NCI-H2196 (cell line): Measurements from ENCODE around the gene MCM5.
"Not testable (repeated sequence)": the region's sequence is repeated elsewhere in the genome, so short reads cannot be mapped to it uniquely, and the experiment has no call there.

ENCODE experiments used
- DNase-seq: peaks from one replicate; lab custom pipeline; 2025; ENCODE audit not compliant: unreplicated experiment; lab: John Stamatoyannopoulos, UW

MCM5 gene

DNA sequence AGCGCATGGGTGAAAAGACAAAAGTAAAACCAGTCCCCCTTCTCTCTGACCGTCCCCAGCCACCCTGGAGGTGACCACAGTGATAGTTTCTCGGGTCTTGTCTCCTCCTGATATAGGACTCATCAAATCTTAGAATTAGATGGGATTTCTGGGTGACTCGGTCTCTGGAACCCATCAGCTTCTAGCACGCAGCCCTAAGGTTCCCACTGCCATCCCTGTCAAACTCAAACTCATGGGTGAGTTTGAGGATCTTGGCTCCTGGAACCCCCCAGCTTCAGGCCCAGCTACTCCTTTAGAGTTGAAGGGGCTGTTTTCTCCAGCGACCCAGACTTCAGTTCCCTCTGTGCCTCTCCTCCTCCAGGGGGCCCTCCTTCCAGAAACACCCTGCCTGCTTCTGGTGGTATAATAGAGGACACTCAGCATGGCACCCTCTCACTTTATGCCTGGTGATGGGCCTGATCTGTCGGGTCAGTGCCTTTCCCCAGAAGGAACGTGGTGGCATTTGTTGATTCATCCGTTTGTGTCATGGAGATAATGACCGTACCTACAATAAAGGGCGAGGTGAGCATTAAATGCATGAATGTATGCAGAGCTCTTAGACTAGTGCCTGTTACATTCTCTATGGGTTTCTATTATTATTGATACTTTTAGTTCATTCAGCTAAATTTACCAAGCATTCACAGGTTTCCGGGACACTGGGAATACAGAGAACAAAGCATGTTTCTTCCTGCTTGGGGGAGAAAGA is 31.7 kb downstream of the MCM5 start:
- DNase-seq: no peak

DNA sequence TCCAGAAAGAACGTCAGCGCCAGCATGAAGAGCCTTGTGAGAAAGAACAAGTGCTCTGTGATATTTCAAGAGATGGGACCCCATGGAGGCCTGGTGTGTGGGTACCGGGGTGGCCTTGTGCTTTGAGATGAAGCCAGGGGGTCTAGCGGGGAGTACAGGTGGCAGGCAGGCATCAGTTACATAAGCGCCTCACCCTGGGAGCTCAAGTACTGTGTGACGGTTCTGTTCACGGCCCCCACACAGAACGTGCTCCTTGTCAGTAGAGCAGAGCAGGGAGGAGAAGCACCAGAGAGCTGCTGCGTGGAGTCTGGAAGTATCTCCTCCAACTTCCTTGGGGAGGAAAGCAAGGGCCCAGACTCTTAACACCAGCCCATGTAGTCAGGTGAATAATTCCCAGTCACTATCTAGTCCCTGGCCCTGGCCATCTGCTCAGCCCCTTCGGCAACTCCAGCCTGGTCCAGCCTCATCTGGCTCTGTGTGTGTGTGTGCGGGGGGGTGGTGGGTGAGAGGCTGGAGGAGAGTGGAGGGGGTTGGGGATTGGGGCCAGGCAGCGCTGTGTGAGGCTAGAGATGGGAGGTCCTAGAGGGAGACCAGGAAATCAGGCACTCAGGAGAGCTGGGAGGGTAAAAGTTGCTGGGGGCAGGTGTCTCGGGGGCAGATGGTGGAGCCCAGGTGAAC is 32.4 kb downstream of the MCM5 start:
- DNase-seq: no peak

DNA sequence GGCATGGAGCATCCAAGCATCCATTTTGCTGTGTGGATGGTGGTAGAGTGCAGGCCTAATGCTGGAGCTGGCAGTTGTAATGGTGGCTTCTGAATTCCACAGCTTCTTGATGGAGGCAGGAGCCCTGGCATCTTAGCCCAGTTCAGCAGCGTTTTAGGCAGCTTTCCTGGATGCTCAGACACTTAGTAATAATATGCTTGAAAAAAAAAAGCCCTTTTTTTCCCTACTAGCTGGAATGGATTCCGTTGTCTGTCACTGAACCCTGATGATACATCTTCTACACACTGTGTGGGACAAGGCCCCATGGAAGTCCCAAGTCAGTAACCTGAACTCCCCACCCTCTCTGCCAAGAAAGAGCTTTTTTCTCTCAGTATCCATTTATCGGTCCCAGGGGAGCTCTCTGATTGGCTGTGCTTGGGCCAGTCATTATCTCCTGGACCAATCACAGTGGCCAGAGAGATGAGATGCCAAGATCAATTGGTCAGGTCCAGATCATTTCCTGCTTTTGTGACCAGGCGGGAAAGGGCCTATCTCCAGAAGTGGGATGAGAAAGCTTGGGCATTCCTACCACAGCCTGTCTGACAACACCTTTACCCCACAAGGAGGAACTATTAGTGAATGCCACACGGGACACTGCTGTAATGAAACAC is 34.2 kb downstream of the MCM5 start:
- no peak for DNase-seq

DNA sequence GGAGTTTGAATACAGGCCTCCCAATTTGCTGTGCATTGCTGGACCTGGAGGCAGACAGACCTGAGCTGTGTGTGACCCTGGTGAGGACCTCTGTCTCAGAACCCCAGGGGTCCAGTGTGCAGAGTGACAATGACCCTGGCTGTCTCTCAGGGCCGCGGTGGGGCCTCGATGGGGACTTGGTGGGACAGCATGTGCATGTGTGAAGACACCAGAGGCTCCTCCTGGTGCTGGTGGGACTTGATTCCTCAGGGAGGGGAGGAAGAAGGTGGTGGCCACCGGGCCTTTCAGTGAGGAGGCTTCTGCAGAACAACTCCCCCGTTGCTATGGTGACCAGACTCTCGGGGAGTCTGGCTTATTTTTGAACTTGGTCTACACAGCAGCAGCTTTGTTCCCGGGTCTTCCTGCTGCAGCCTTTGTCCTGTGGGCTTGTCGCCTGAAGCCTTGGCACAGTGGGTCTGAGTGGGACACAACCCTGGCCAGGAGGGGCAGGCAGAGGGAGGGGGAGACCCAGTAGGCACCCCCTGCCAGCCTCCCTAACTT is 35.3 kb downstream of the MCM5 start:
- no peak for DNase-seq

DNA sequence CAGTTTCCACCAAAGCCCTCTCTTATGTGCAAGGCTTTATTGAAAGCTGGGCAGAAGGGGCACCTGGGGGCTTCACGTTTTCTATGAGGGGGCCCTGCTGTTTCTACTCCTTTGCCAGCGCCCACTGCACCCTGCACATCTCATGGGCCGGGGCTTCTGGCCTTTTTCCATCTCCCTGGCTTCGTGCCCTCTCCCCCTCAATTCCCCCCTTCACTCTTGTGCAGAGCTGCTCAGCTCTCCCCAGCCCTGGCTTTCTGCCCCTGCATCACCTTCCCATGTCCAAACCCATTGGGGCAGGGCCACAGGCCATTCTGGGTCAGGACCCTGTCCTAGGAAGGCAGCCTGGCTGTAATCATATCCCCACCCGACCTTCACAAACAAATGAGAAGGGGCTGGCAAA is 36.5 kb downstream of the MCM5 start:
- DNase-seq: no peak

DNA sequence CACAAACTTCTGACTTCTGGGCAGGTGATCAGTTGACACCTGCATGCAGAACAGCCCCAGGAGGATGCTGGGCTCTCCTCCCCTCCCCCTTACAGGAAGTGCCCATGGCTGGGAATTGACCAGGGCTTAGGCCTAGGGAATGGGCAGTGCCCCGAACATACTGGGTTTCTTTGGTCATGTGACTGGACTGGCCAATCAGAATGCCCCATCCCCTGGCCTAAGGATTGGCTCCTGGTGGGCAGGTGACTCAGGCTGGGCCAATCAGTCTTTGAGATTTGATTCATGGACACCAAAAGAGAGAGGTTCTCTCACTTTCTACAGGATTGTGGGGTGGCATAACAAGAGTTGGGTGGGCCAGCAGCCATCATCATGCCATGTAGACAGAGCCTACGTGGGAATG is 37.1 kb downstream of the MCM5 start:
- peak; percentile 42 for DNase-seq

DNA sequence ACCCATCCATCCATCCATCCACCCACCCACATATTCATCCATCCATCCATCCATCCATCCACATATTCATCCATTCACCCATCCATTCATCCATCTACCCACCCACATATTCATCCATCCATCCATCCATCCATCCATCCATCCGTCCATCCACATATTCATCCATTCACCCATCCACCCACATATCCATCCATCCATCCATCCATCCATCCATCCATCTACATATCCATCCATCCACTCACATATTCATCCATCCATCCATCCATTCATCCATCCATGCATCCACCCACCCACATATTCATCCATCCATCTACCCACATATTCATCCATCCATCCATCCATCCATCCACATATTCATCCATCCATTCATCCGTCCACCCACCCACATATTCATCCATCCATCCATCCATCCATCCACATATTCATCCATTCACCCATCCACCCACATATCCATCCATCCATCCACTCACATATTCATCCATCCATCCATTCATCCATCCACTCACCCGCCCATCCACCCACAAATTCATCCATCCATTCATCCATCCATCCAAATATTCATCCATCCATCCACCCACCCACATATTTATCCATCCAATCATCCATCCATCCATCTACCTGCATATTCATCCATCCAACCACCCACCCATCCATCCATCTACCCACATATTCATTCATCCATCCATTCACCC is 38.9 kb downstream of the MCM5 start:
- not testable (repeated sequence) for DNase-seq

DNA sequence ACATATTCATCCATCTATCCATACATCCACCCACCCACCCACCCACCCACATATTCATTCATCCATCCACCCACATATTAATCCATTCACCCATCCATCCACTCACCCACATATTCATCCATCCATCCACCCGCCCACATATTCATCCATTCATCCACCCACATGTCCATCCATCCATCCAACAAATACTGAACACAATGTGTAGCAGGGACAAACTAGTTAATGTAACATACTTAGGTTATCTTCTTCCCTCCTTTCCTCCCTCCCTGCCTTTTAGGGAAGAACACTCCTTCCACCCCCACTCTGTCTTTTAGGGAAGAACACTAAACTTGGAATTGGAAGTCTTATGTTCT is 39.4 kb downstream of the MCM5 start:
- DNase-seq: no peak

DNA sequence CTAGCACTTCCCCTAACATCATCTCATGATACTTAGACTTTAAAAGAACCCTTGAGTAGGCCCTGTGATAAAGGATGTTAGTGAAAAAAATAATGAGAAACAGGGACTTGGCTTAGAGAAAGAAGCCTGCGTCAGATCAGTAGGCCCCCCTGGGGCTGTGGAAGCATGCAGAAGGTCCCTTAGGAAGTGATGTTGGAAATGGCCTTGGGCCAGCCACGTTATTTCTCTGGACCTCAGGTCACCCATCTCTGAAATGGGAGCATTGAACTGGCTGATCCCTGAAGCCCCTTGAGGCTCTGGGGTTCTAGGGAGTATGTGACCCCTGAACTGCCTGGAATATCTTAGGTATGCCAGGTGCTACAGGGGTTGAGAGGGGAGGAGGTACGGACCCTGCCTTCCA is 40.2 kb downstream of the MCM5 start:
- DNase-seq: no peak

DNA sequence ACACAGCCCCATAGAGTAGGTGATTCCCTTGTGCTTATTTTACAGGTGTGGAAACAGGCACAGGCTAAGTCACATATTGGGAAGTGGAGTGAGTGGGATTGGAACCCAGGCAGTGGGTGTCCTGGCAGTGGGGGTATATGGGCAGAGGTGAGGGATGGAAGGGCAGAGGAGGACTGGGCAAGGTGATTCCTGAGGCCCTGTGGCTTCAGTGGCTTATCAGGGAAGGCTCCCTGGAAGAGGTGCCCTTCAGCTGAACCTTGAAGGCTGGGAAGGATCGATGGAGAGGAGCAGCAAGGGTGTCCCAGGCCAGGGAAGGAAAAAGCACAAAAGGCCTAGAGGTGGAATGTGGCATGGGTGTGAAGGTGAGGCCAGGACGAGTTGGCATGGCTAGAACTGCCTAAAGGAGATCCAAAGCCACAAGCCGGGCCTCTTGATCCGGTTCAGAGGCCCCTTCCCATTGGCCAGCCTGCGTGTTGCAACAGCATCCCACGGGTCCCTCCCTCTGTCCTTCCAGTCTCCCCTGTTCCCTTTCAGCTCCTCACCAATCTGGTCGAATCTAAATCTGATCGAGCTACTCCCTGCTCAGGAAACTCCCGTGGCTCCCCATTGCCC is 41.7 kb downstream of the MCM5 start:
- no peak for DNase-seq

DNA sequence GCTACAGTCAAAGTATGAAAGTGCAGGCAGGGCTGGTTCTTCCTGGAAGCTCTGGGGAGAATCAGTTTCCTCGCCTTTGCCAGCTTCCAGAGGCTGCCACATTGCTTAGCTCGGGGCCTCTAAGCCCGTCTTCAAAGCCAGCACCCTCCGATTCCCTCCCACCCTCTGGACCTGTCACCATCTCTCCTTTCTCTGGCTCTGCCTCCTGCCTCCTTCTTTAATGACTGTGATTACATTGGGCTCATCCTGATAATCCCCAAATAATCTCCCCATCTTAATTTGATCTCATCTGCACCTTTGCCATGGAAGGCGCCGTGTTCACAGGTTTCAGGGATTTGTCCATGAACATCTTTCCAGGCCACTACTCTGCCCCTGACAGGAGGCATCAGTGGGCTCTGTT is 42.5 kb downstream of the MCM5 start:
- DNase-seq: no peak

DNA sequence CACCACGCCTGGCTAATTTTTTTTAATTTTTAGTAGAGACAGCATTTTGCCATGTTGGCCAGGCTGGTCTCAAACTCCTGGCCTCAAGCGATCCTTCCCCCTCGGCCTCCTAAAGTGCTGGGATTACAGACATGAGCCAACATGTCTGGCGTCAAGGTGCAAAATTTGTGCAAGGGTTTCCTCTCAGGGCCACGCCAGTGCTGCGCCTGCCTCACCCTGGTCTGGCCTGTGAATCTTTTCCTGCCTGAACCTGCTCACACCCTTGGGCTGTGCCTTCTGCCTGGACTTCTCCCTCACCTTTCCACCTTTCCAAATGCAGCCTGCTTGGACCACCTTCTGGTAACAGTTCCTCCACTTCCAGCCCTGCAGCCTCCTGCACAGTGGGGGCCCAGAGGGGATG is 43.4 kb downstream of the MCM5 start:
- DNase-seq: no peak

DNA sequence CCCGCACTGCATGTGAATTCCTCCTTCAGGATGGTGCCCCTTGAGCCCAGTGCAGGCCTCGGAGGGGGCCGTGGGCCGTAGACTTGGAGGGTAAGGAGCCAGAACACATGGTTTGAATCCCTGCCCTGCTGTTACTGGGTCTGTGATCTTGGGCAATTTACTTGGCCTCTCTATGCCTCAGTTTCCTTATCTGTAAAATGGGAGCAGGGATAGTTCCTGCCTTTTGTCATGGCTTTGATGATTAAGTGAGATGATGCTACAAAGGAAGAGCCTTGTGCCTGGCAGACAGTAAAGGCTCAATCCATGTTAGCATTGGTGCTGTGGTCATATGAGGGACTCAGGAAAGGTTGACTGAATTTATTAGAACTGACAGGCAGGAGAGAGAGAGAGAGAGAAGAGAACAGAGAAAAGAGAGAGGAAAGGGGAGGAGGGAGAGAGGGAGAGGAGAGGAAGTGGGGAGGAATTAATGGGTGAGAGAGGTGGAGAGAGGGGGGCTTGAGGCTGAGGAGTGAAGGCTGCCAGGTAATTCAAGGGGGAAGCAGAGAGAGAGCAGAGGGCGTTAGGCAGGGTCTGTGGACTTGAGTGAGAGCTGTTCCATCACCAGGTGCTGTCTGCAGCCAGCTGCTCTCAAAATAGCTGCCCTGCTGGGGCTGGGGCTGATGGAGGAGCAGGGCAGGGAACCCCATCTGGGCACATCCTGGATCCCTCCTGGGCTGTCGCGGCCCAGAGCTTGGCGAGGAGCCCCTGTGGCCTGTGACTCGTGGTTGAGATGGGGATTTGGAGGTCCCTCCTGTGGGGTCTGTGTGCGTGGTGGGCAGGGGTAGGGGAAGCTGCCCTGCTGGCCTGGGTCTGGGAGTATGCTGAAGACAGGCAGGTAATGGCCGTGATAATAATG is 44.1 kb downstream of the MCM5 start:
- no peak for DNase-seq

DNA sequence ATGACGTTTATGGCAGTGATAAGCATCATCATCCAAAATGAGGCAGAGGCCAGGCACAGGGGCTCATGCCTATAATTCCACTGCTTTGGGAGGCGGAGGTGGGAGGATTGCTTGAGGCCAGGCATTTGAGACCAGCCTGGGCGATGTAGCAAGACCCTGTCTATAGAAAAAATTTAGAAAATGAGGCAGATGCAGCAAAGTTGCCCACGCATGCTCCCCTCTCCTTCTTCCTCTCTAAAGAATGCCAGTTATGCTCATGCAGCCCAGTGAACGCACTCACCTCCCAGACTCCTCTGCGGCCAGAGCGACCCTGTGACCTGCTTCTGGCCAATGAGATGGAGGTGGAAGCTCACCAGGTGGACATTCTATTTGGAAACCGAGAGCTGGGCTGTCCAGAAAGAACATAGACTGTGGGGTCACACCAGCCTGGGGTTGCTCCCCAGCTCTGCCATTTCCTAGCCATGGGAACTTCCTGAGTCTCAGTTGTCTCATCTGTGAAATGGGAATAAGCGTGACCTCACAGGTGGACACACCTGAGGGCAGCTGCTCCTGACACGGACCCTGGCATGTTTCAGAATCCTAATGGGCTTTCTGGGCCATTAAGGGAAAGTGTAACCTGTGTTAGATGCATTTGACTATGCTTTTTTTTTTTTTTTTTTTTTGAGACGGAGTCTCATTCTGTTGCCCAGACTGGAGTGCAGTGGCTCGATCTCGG is 44.9 kb downstream of the MCM5 start:
- DNase-seq: no peak

DNA sequence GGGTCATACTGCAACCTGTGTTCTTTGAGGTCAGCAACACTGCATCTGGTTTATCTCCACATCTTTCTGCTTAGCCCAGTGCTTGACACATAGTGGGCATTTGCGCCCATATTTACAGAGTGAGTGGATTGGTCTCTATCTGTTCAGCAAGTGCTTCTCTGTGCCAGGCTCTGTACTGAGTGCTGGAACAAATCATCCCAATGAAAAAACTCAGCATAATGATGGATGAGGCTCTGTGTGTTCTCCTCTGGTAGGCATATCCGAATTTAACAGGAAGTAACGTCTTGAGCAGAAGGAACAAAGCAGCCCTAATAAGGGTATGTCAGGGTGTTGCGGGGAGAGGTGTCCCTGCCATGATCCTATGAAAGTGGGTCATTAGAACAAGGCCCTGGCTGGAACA is 46.0 kb downstream of the MCM5 start:
- DNase-seq: no peak

DNA sequence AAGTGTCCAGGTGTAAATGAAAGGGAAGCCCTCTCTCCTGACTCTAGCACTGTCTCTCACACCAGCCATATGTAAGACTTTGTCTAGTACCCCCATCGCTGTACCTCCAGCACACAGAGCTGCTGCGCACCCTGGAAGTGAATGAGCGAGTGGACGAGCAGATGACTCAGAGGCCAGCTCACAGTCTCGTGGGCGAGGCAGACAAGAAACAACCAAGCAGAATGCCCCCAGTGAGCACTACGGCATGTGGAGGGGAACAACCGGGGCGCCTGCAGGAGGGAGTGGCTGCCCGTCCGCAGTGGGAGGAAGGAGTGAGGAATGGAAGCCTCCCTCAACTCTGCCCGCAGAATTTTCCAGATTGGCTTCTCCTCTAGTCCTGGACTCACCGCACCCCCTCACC is 46.4 kb downstream of the MCM5 start:
- DNase-seq: no peak

DNA sequence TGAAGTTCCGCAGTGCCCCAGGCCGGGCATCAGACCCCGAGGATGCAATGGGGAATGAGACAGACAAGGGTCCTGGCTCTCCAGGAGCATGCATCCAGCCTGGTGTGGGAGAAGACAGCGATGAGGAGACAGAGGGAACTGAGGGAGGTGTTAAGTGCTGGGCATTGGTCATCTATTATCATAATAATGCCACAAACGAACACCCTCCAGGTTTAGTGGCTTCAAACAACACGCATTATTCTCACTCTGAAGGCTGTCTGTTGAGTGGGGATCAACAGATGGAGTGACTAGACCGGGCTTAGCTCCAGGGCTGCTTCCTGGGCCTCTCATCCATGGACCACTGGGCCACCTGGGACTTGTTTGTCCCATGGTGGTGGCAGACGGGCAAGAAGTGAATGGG is 48.6 kb downstream of the MCM5 start:
- DNase-seq: no peak

DNA sequence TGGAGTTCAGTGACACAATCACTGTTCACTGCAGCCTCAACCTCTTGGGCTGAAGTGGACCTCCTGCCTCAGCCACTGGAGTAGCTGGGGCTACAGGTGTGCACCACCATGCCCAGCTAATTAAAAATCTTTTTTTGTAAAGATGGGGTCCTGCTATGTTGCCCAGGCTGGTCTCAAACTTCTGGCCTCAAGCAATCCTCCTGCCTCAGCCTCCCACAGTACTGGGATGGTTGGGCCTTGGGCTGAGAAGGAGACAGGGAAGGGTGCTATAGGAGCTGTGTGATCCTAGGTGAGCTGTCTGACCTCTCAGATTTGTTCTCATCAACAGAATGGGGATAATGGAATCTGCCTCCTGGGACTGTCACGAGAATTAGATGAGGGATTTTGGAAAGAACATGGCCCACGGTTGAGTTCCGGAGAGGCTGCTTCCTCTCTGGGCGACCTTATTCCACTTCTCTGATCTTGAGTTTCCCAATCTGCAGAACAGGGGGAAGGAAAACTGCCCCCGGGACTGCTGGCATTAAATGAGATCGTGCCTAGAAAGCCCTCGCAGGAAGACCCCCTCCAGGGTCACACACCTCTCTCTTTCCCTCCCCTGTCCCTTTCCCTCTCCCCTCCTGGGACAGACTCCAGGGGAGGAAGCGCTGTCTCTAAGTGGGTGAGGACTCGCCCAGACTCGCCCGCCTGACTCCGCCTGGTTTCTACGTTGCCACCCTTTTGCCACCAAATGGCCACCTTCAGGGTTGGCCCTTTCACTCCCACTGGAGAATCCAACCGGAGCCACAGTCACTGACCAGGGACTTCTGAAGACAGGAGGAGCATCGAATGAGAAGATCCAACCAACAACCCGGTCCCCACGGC is 50.1 kb downstream of the MCM5 start:
- DNase-seq: no peak
